ENCODE data around the gene CSH1. TPM values are rescaled to one million over a fixed set of nuclear protein-coding genes. Genes with fewer than 3 reads are reported as not detected.
"Not testable (repeated sequence)": the region's sequence is repeated elsewhere in the genome, so short reads cannot be mapped to it uniquely, and the experiment has no call there.

Gene CSH1
- total RNA-seq, 1 experiment from 2014 or later, result not detected

GRCh38 chr17:63859257-63859656 is 37.1 kb downstream of the CSH1 start:
- Histone ChIP-seq H2BK20ac (ENCODE audit: low read depth, low read length, poor library complexity, severe bottlenecking) (no peak overlapping the region), H4K20me1 (ENCODE audit: control insufficient read depth, insufficient read depth, insufficient read length) (no peaks in the 10 kb centered on the region), H4K91ac (ENCODE audit: insufficient read length, low read depth, low read length) (no peak overlapping the region), H4K8ac (replicated peaks; ENCODE audit: insufficient read length, low read depth, low read length) (no peak overlapping the region), H3K9ac (ENCODE audit: extremely low read depth, insufficient read length, low read length) (no peak overlapping the region), H3K4ac (ENCODE audit: low read depth, low read length) (no peak overlapping the region), H2BK12ac (ENCODE audit: insufficient read length, low read depth, low read length) (no peak overlapping the region), H3K9me3 (ENCODE audit: control insufficient read depth, low read depth, low read length) (no peaks in the 10 kb centered on the region), H3K79me1 (ENCODE audit: insufficient read depth, low read depth, low read length, poor library complexity, severe bottlenecking) (no peaks in the 10 kb centered on the region), H3K56ac (ENCODE audit: insufficient read length, low read depth, low read length) (no peak overlapping the region), H3K18ac (ENCODE audit: insufficient read length, low read depth, low read length) (no peak overlapping the region), H4K5ac (ENCODE audit: insufficient read length, low read depth, low read length) (no peak overlapping the region), H2BK5ac (ENCODE audit: insufficient read length, low read length) (no peak overlapping the region), H3T11ph (ENCODE audit: low read length) (no peak overlapping the region), H3K27me3 (ENCODE audit: insufficient read depth, low read length) (no peaks in the 10 kb centered on the region), H3K79me2 (ENCODE audit: insufficient read depth, low read length) (no peaks in the 10 kb centered on the region), H2BK120ac (ENCODE audit: low read depth, low read length, poor library complexity, severe bottlenecking) (no peak overlapping the region), H2AK5ac (ENCODE audit: insufficient read length, low read length) (no peak overlapping the region), H3K4me2 (ENCODE audit: insufficient read depth, insufficient read length, low read length) (no peak overlapping the region), H2BK15ac (ENCODE audit: low read depth, low read length) (no peak overlapping the region), H3K4me1 (ENCODE audit: insufficient read depth, low read length) (no peaks in the 10 kb centered on the region), H3K23me2 (ENCODE audit: insufficient read length, low read depth, low read length, poor library complexity, severe bottlenecking) (no peaks in the 10 kb centered on the region), H2AFZ (ENCODE audit: low read length) (no peak overlapping the region), H3K23ac (ENCODE audit: insufficient read length, low read depth, low read length) (no peak overlapping the region), H3K27ac (ENCODE audit: insufficient read length, low read depth, low read length) (no peak overlapping the region), H3K14ac (ENCODE audit: insufficient read depth, low read length) (no peak overlapping the region)
- TF ChIP-seq CTCF (conservative IDR thresholded peaks at IDR 0.05), result no peak
- Mint-ChIP-seq H3K4me1 (no peaks in the 10 kb centered on the region), H3K27ac (no peak overlapping the region; a peak in 1 of 7 replicates), H3K4me3 (no peak overlapping the region; a peak in 1 of 5 replicates), H3K36me3 (ENCODE audit: insufficient read depth in 1 of 3, low read depth in 3 of 3) (no peaks in the 10 kb centered on the region), H3K27me3 (ENCODE audit: low read depth) (peaks cover 23% of the 10 kb centered on the region), H3K9me3 (no peaks in the 10 kb centered on the region)
- no peak for DNase-seq
- WGBS (ENCODE audit: extremely low coverage, insufficient read length, low lambda C conversion rate), result no CpG with 5 or more reads among the region's 3 CpGs

- H4K91ac ChIP-seq (ENCODE audit: insufficient read length, low read depth, low read length); H3K4ac ChIP-seq (ENCODE audit: low read depth, low read length); H4K8ac ChIP-seq (replicated peaks; ENCODE audit: insufficient read length, low read depth, low read length); H3K56ac ChIP-seq (ENCODE audit: insufficient read length, low read depth, low read length); H3K4me1 ChIP-seq (ENCODE audit: insufficient read depth, low read length); H3K23ac ChIP-seq (ENCODE audit: insufficient read length, low read depth, low read length); H3K23me2 ChIP-seq (ENCODE audit: insufficient read length, low read depth, low read length, poor library complexity, severe bottlenecking); H3K4me3 Mint-ChIP-seq; H3K79me1 ChIP-seq (ENCODE audit: insufficient read depth, low read depth, low read length, poor library complexity, severe bottlenecking); H3K9ac ChIP-seq (ENCODE audit: extremely low read depth, insufficient read length, low read length); H4K20me1 ChIP-seq (ENCODE audit: control insufficient read depth, insufficient read depth, insufficient read length); H2BK5ac ChIP-seq (ENCODE audit: insufficient read length, low read length); H3K14ac ChIP-seq (ENCODE audit: insufficient read depth, low read length); H3K79me2 ChIP-seq (ENCODE audit: insufficient read depth, low read length); H3K27me3 ChIP-seq (ENCODE audit: insufficient read depth, low read length); H3K27ac ChIP-seq (ENCODE audit: insufficient read length, low read depth, low read length); H2BK15ac ChIP-seq (ENCODE audit: low read depth, low read length); H3T11ph ChIP-seq (ENCODE audit: low read length); H4K5ac ChIP-seq (ENCODE audit: insufficient read length, low read depth, low read length); H3K27ac Mint-ChIP-seq; H3K18ac ChIP-seq (ENCODE audit: insufficient read length, low read depth, low read length); H3K4me1 Mint-ChIP-seq; H2BK120ac ChIP-seq (ENCODE audit: low read depth, low read length, poor library complexity, severe bottlenecking); H3K4me2 ChIP-seq (ENCODE audit: insufficient read depth, insufficient read length, low read length); DNase-seq; H3K36me3 Mint-ChIP-seq (ENCODE audit: insufficient read depth in 1 of 3, low read depth in 3 of 3); H3K9me3 Mint-ChIP-seq; H2AFZ ChIP-seq (ENCODE audit: low read length); H2BK20ac ChIP-seq (ENCODE audit: low read depth, low read length, poor library complexity, severe bottlenecking); H2AK5ac ChIP-seq (ENCODE audit: insufficient read length, low read length); H2BK12ac ChIP-seq (ENCODE audit: insufficient read length, low read depth, low read length); H3K9me3 ChIP-seq (ENCODE audit: control insufficient read depth, low read depth, low read length): not testable (repeated sequence)
- WGBS (ENCODE audit: extremely low coverage, insufficient read length, low lambda C conversion rate), result no CpG with 5 or more reads among the region's 8 CpGs
- peaks cover 34% of the 10 kb centered on the region for H3K27me3 Mint-ChIP-seq (ENCODE audit: low read depth)
These were observed 39.9 kb downstream of the CSH1 start for GRCh38 chr17:63856425-63856824.
